ENCODE measurements around the gene CCT6A.

GRCh38 chr7:56079450-56080185, 28.1 kb downstream of the CCT6A start:
- TF ChIP-seq CTCF (IDR thresholded peaks at IDR 0.05 in 8 of 11, conservative IDR thresholded peaks at IDR 0.05 in 3 of 11) (peak in 5 of 11 experiments; percentile 20 to 60 (median 42)), POLR2A (IDR thresholded peaks at IDR 0.05) (no peak)
